Ovary (tissue), 9 donors: ENCODE data around the gene GTF3C1. TPM values are rescaled to one million over a fixed set of nuclear protein-coding genes. Genes with fewer than 3 reads are reported as not detected.

Source experiments
- DNase-seq, 5 donors: peaks; one replicate each; pipeline ENCODE4 v3.0.0-alpha.2; 2019 to 2020
- H3K27ac ChIP-seq, 2 donors: fragments of 200-600 bp; one replicate each; pipeline versions ENCODE4 v1.5.1 to v1.8.0; 2019 to 2022
- H3K27me3 ChIP-seq: fragments of 200-600 bp; one replicate; pipeline ENCODE4 v1.8.0; 2022
- H3K36me3 ChIP-seq: fragments of 200-600 bp; sonication (generic); one replicate; pipeline ENCODE4 v1.5.1; 2019
- H3K4me1 ChIP-seq: one replicate; pipeline ENCODE4 v1.8.1; 2013; ENCODE audit warnings: mild to moderate bottlenecking, moderate library complexity; ENCODE audit not compliant: insufficient read depth
- H3K4me3 ChIP-seq: fragments of 200-600 bp; sonication (generic); one replicate; pipeline ENCODE4 v1.5.1; 2017
- H3K9me3 ChIP-seq, 2 donors: fragments of 200-600 bp in 1 of 2; sonication (generic) in 1 of 2; one replicate each; pipeline versions ENCODE4 v1.5.1 to v1.8.1; 2013 to 2019; ENCODE audit warnings: mild to moderate bottlenecking in 1 of 2, moderate library complexity in 1 of 2
- EP300 ChIP-seq: sonication (generic); formaldehyde crosslinking; IDR thresholded peaks from one replicate; pipeline ENCODE4 v1.6.1; 2017; ENCODE audit warnings: antibody characterized with exemption
- POLR2A ChIP-seq: fragments of 450-650 bp; IDR thresholded peaks from one replicate; pipeline ENCODE4 v1.6.1; 2017; ENCODE audit warnings: antibody characterized with exemption, mild to moderate bottlenecking, moderate library complexity
- WGBS, 3 donors: extraction: QIAGEN DNeasy Blood & Tissue Kit in 1 of 3; methylation state at CpG; one replicate each; pipeline versions ENCODE4 v1.1.5 to v1.1.7; 2013 to 2017; 5-methylcytosine and 5-hydroxymethylcytosine counted together
- intact Hi-C, 4 donors: fragments of 100-400 bp; cut with DNase I; formaldehyde crosslinking; loops; one replicate each; pipeline versions ENCODE4 v1.11.0 to v1.15.1; 2022 to 2023
- polyA plus RNA-seq, 2 donors: library from polyadenylated mRNA; stranded (reverse); fragments of 200-250 nt in 1 of 2; fragments of 350-450 nt in 1 of 2; fragmentation: Illumina TruSeq in 1 of 2; extraction: RNeasy Lipid Tissue Mini Kit (QIAGEN cat#74804) in 1 of 2; gene quantifications; one replicate each; pipeline ENCODE4 v1.2.3, GENCODE V29; 2013 to 2014
- total RNA-seq, 7 donors: library from RNA; depleted of rRNA in 2 of 7; stranded (reverse); fragments of >200 nt in 2 of 7; fragmentation: NEBNext Ultra II Directional in 3 of 7; extraction: Animal tissue kit (Norgen Biotek cat#: 25700) in 3 of 7; gene quantifications; one replicate each; pipeline versions ENCODE4 v1.1.0 to v1.2.4, GENCODE V29; 2016 to 2023
- TF ChIP-seq, protein P1 (sequence below), 3 donors: fragments of 450-650 bp in 2 of 3; fragments of 200-600 bp in 1 of 3; IDR thresholded peaks; one replicate each; pipeline versions ENCODE4 v1.5.1 to v1.8.0; 2016 to 2022; ENCODE audit warnings: antibody characterized with exemption in 3 of 3, mild to moderate bottlenecking in 1 of 3
- donor health status: DM: no; HTN: no; CAD: no; lungs with moderate emphysema.
- donor health status: DM: no; HTN: no; CAD: no.
- donor health status: Bipolar disorder and iron deficiency.
- donor health status: DM: yes; HTN: yes; CAD: no.
- donor health status: DM: no; HTN: no; CAD: no.
- donor health status: DM: yes; HTN: yes; CAD: no.

The GTF3C1 gene
- total and polyA plus RNA-seq, 9 donors = 33.9 to 71.7 (median 52.7) TPM

DNA sequence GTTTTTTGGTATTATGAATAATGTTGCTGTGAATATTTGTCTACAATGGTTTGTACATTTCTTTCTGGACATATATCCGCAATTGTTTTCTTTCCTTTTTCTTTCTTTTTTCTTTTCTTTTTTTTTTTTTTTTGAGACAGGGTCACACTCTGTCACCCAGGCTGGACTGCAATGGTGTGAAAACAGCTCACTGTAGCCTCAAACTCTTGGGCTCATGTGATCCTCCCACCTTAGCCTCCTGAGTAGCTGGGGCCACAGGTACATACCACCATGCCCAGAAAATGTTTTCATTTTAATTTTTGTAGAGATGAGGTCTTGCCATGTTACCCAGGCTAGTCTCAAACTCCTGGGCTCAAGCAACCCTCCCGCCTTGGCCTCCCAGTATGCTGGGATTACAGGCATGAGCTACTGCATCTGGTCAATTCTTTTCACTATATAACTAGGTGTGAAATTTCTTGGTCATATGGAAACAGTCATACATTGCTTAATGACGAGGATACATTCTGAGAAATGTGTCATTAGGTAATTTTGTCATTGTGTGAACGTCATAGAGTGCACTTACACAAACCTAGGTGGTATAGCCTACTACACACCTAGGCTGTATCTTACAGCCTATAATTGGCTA lies 132.6 kb downstream of the GTF3C1 start:
- no peaks in the 10 kb centered on the region for H3K27me3 ChIP-seq
- no peak for DNase-seq
- intact Hi-C loops = no loop called here
- no peaks in the 10 kb centered on the region for H3K4me1 ChIP-seq
- WGBS, 3 donors = 81 to 84% (median 82%) methylated on average over 4 of the region's 4 CpGs
- no peak for TF ChIP-seq POLR2A
- no peak for TF ChIP-seq EP300
- TF ChIP-seq, protein P1, sequence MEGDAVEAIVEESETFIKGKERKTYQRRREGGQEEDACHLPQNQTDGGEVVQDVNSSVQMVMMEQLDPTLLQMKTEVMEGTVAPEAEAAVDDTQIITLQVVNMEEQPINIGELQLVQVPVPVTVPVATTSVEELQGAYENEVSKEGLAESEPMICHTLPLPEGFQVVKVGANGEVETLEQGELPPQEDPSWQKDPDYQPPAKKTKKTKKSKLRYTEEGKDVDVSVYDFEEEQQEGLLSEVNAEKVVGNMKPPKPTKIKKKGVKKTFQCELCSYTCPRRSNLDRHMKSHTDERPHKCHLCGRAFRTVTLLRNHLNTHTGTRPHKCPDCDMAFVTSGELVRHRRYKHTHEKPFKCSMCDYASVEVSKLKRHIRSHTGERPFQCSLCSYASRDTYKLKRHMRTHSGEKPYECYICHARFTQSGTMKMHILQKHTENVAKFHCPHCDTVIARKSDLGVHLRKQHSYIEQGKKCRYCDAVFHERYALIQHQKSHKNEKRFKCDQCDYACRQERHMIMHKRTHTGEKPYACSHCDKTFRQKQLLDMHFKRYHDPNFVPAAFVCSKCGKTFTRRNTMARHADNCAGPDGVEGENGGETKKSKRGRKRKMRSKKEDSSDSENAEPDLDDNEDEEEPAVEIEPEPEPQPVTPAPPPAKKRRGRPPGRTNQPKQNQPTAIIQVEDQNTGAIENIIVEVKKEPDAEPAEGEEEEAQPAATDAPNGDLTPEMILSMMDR (IDR thresholded peaks at IDR 0.05) = no peak
- no peak overlapping the region for H3K4me3 ChIP-seq
- H3K9me3 ChIP-seq = no peaks in the 10 kb centered on the region
- no peak overlapping the region for H3K27ac ChIP-seq
- no peaks in the 10 kb centered on the region for H3K36me3 ChIP-seq

DNA sequence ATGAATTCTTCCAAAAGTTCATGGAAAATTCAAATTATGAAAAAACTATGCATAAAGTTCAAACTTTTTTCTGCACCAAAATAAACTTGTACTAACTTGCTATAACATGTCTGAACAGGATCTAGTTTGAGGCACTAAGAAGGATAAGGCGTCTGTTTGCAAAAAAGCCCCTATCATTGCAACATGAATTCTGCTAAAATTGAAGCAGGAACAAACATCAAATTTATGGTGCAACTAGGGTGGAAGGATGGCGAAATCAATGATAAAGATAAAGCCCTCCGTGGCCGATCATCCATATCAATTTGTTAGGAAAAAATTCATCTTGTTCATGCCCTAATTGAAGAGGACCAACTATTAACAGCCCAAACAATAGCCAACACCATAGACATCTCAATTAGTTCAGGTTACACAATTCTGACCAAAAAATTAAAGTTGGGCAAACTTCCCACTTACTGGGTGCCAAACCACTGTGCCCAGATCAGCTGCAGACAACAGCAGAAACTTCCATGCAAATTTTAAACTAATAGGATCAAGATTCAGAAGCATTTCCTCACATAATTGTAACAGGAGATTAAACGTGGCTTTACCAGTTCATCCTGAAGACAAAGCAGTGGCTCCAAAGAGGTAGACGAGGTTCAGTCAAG lies 134.8 kb downstream of the GTF3C1 start:
- TF ChIP-seq EP300 (no peak), POLR2A (no peak)
- TF ChIP-seq, protein P1 (IDR thresholded peaks at IDR 0.05) = no peak
- no peaks in the 10 kb centered on the region for H3K36me3 ChIP-seq
- DNase-seq = no peak
- no peak overlapping the region for H3K4me3 ChIP-seq
- H3K4me1 ChIP-seq = no peaks in the 10 kb centered on the region
- 63 to 70% (median 63%) methylated on average over 6 of the region's 6 CpGs for WGBS, 3 donors
- H3K9me3 ChIP-seq = no peaks in the 10 kb centered on the region
- intact Hi-C loops = no loop called here
- H3K27ac ChIP-seq = no peak overlapping the region
- H3K27me3 ChIP-seq = no peaks in the 10 kb centered on the region

DNA sequence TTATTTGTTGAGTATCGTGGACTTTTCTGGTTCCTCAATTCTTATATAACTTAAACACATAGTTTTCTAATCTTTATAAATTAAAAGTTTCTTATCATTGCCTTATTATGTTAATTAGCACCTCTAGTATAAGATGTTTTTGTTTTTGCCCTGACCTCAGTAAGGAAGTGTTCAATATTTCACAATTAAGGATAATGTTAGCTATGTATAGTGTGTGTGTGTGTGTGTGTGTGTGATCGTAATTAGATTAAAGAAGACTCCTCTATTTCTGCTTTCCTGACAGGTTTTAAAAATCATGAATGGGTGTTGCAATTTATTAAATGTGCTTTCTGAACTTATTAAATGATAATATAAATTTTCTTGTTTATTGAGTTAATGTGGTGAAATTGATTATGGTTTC lies 135.8 kb downstream of the GTF3C1 start:
- Histone ChIP-seq H3K27me3 (no peaks in the 10 kb centered on the region), H3K27ac (no peak overlapping the region), H3K4me3 (no peak overlapping the region), H3K4me1 (no peaks in the 10 kb centered on the region), H3K9me3 (no peaks in the 10 kb centered on the region), H3K36me3 (no peaks in the 10 kb centered on the region)
- intact Hi-C loops = no loop called here
- TF ChIP-seq EP300 = no peak
- TF ChIP-seq, protein P1 (IDR thresholded peaks at IDR 0.05) = no peak
- TF ChIP-seq POLR2A = no peak
- no peak for DNase-seq
- 76 to 88% (median 78%) methylated on average over 2 of the region's 2 CpGs for WGBS, 3 donors

DNA sequence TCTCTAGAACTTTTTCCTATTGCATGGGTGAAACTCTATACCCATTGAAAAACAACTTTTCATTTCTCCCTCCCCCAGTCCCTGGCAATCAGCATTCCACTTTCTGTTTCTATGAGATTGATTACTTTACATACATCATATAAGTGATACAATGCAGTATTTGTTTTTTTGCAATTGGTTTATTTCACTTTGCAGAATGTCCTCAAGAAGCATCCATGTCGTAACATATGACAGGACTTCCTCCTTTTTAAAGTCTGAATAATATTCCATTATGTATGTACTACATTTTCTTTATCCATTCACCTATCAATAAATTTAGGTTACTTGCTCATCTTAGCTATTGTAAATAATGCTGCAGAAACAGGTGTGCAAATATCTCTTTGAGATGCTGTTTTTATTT lies 139.0 kb downstream of the GTF3C1 start:
- H3K27ac ChIP-seq = no peak overlapping the region
- H3K9me3 ChIP-seq = no peaks in the 10 kb centered on the region
- no peak overlapping the region for H3K4me3 ChIP-seq
- DNase-seq = no peak
- no peaks in the 10 kb centered on the region for H3K4me1 ChIP-seq
- 84 to 92% (median 90%) methylated on average over 1 of the region's 1 CpG for WGBS, 3 donors
- TF ChIP-seq POLR2A (no peak), EP300 (no peak)
- TF ChIP-seq, protein P1 (IDR thresholded peaks at IDR 0.05) = no peak
- intact Hi-C loops = no loop called here
- H3K36me3 ChIP-seq = no peaks in the 10 kb centered on the region
- H3K27me3 ChIP-seq = no peaks in the 10 kb centered on the region

Other genes with a start within 250 kb of the GTF3C1 start
- gene IL4R, start 235.9 kb downstream of the GTF3C1 start, total RNA-seq = 10 to 100 TPM; 11.3 to 39.5 (median 17.4) TPM
- gene IL4R, start 235.9 kb downstream of the GTF3C1 start, polyA plus RNA-seq = 10 to 100 TPM; 13.5 to 26.6 TPM
- under 1 TPM in 5 of 7 donors, not detected in 2; 0.05 to 0.45 (median 0.23) TPM for gene IL21R, start 147.7 kb downstream of the GTF3C1 start, total RNA-seq
- gene IL21R, start 147.7 kb downstream of the GTF3C1 start, polyA plus RNA-seq = under 1 TPM; 0.01 to 1.00 TPM
- gene KATNIP, start 231 bp upstream of the GTF3C1 start, total RNA-seq = 10 to 100 TPM; 11.0 to 32.9 (median 20.5) TPM
- 10 to 100 TPM in 1 of 2 donors, 1 to 10 TPM in 1; 8.4 to 11.7 TPM for gene KATNIP, start 231 bp upstream of the GTF3C1 start, polyA plus RNA-seq